Ovary (tissue), 3 donors: ENCODE data around the gene ZNF41.

Source experiments
- CTCF ChIP-seq, 3 donors: fragments of 450-650 bp in 2 of 3; fragments of 200-600 bp in 1 of 3; IDR thresholded peaks; one replicate each; pipeline versions ENCODE4 v1.5.1 to v1.8.0; 2016 to 2022; ENCODE audit warnings: antibody characterized with exemption in 3 of 3, mild to moderate bottlenecking in 1 of 3
- EP300 ChIP-seq: sonication (generic); formaldehyde crosslinking; IDR thresholded peaks from one replicate; pipeline ENCODE4 v1.6.1; 2017; ENCODE audit warnings: antibody characterized with exemption
- donor health status: DM: no; HTN: no; CAD: no.

DNA sequence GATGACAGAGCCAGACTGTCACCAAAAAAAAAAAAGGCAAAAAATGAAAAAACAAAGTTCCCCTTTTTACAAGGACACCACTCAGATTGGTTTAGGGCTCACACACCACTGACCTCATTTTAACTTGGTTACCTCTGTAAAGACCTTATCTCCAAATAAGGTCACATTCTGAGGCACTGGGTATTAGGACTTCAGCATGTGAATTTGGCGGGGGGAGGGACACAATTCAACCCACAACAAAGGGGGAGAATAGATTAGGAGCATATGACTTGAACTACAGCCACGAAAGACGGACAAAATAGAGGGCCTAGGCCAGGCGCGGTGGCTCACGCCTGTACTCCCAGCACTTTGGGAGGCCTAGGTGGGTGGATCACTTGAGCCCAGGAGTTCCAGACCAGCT, 47.0 kb upstream of the ZNF41 start:
- TF ChIP-seq CTCF (IDR thresholded peaks at IDR 0.05) (no peak), EP300 (no peak)
